Measurements from ENCODE around the gene NRCAM.

NRCAM gene

GRCh38 chr7:108290459-108291151, 165.6 kb downstream of the NRCAM start:
- no peak overlapping the region for H3K27ac ChIP-seq
- no peaks in the 10 kb centered on the region for H3K36me3 ChIP-seq
- no peak overlapping the region for H3K4me3 ChIP-seq (ENCODE audit: low read depth, low read length)
- no peak for TF ChIP-seq CTCF (IDR thresholded peaks at IDR 0.05; ENCODE audit: low read depth, low read length)
- no peak for DNase-seq
- peaks cover 2% of the 10 kb centered on the region for H3K9me3 ChIP-seq (ENCODE audit: severe bottlenecking)
- no peaks in the 10 kb centered on the region for H3K27me3 ChIP-seq (ENCODE audit: insufficient read depth, low read depth, severe bottlenecking)

- H3K36me3 ChIP-seq, result no peaks in the 10 kb centered on the region
- peaks cover 2% of the 10 kb centered on the region for H3K9me3 ChIP-seq (ENCODE audit: severe bottlenecking)
- no peak overlapping the region for H3K4me3 ChIP-seq (ENCODE audit: low read depth, low read length)
- no peak overlapping the region for H3K27ac ChIP-seq
- no peak for TF ChIP-seq CTCF (IDR thresholded peaks at IDR 0.05; ENCODE audit: low read depth, low read length)
- no peaks in the 10 kb centered on the region for H3K27me3 ChIP-seq (ENCODE audit: insufficient read depth, low read depth, severe bottlenecking)
- no peak for DNase-seq
Observed at GRCh38 chr7:108289852-108290251, 166.4 kb downstream of the NRCAM start.

- no peak overlapping the region for H3K27ac ChIP-seq
- DNase-seq, result no peak
- H3K27me3 ChIP-seq (ENCODE audit: insufficient read depth, low read depth, severe bottlenecking), result no peaks in the 10 kb centered on the region
- H3K9me3 ChIP-seq (ENCODE audit: severe bottlenecking), result peaks cover 2% of the 10 kb centered on the region
- no peaks in the 10 kb centered on the region for H3K36me3 ChIP-seq
- no peak for TF ChIP-seq CTCF (IDR thresholded peaks at IDR 0.05; ENCODE audit: low read depth, low read length)
- no peak overlapping the region for H3K4me3 ChIP-seq (ENCODE audit: low read depth, low read length)
Observed at GRCh38 chr7:108287857-108288256, 168.4 kb downstream of the NRCAM start.

GRCh38 chr7:108286290-108286904, 169.8 kb downstream of the NRCAM start:
- H3K27ac ChIP-seq, result no peak overlapping the region
- no peak overlapping the region for H3K4me3 ChIP-seq (ENCODE audit: low read depth, low read length)
- no peaks in the 10 kb centered on the region for H3K36me3 ChIP-seq
- H3K27me3 ChIP-seq (ENCODE audit: insufficient read depth, low read depth, severe bottlenecking), result no peaks in the 10 kb centered on the region
- TF ChIP-seq CTCF (IDR thresholded peaks at IDR 0.05; ENCODE audit: low read depth, low read length), result no peak
- DNase-seq, result no peak
- H3K9me3 ChIP-seq (ENCODE audit: severe bottlenecking), result peaks cover 2% of the 10 kb centered on the region

GRCh38 chr7:108285778-108286177, 170.5 kb downstream of the NRCAM start:
- Histone ChIP-seq H3K27ac (no peak overlapping the region), H3K4me3 (ENCODE audit: low read depth, low read length) (no peak overlapping the region), H3K9me3 (ENCODE audit: severe bottlenecking) (peaks cover 2% of the 10 kb centered on the region), H3K36me3 (no peaks in the 10 kb centered on the region), H3K27me3 (ENCODE audit: insufficient read depth, low read depth, severe bottlenecking) (no peaks in the 10 kb centered on the region)
- TF ChIP-seq CTCF (IDR thresholded peaks at IDR 0.05; ENCODE audit: low read depth, low read length), result no peak
- no peak for DNase-seq

- DNase-seq, result no peak
- H3K4me3 ChIP-seq (ENCODE audit: low read depth, low read length), result no peak overlapping the region
- peaks cover 2% of the 10 kb centered on the region for H3K9me3 ChIP-seq (ENCODE audit: severe bottlenecking)
- no peak overlapping the region for H3K27ac ChIP-seq
- no peaks in the 10 kb centered on the region for H3K27me3 ChIP-seq (ENCODE audit: insufficient read depth, low read depth, severe bottlenecking)
- H3K36me3 ChIP-seq, result no peaks in the 10 kb centered on the region
- TF ChIP-seq CTCF (IDR thresholded peaks at IDR 0.05; ENCODE audit: low read depth, low read length), result no peak
Observed at GRCh38 chr7:108285003-108285368, 171.2 kb downstream of the NRCAM start.

Measured in WERI-Rb-1 (cell line).